ENCODE results near the gene S100A8.

GRCh38 chr1:153389401-153389800 lies 1.5 kb downstream of the S100A8 start:
- TF ChIP-seq POLR2A (IDR thresholded peaks at IDR 0.05), result no peak
- no peak for TF ChIP-seq CTCF (IDR thresholded peaks at IDR 0.05)
- no peak for TF ChIP-seq POLR2AphosphoS5 (IDR thresholded peaks at IDR 0.05)
- no peak for TF ChIP-seq EP300 (IDR thresholded peaks at IDR 0.05)
